ENCODE measurements around the gene C16orf96.

C16orf96 gene

GRCh38 chr16:4647644-4647980, 91.5 kb downstream of the C16orf96 start:
- Histone ChIP-seq H3K36me3 (ENCODE audit: control insufficient read depth, insufficient read depth, low read length) (no peaks in the 10 kb centered on the region; the same call in 1 of the 2 replicates), H3K4me3 (ENCODE audit: low read length) (no peak overlapping the region), H3K4me1 (ENCODE audit: control insufficient read depth, insufficient read depth, low read length) (no peaks in the 10 kb centered on the region), H3K27me3 (ENCODE audit: control insufficient read depth, insufficient read depth, low read length) (no peaks in the 10 kb centered on the region), H3K27ac (ENCODE audit: low read length) (no peak overlapping the region), H3K9me3 (ENCODE audit: control insufficient read depth, insufficient read depth, low read length) (no peaks in the 10 kb centered on the region)
- DNase-seq (ENCODE audit: low read depth, low spot score): no peak
- no CpG with 5 or more reads among the region's 8 CpGs for WGBS (ENCODE audit: insufficient coverage, insufficient read length)

DNA sequence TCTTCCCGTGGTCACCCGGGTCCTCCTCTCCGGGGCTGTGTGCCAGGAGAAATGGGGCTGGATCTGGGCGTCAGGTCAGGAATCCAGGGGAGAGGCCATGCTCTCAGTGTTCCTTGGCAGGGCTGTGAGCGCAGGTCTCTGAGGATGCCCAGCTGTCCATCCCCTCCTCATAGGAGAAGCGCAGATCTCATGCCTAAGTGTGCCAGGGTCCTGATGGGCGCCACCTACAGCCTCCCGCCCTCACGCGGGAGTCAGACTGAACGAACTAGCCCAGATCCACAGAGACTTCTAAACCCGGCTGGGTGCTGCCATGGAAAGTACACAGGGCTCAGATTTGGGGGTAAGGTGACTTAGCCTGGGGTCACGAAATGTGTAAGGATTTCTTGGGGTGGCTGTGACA, 92.8 kb downstream of the C16orf96 start:
- WGBS (ENCODE audit: insufficient coverage, insufficient read length): no CpG with 5 or more reads among the region's 13 CpGs
- no peaks in the 10 kb centered on the region for H3K27me3 ChIP-seq (ENCODE audit: control insufficient read depth, insufficient read depth, low read length)
- H3K4me1 ChIP-seq (ENCODE audit: control insufficient read depth, insufficient read depth, low read length): no peaks in the 10 kb centered on the region
- no peak overlapping the region for H3K4me3 ChIP-seq (ENCODE audit: low read length)
- no peak for DNase-seq (ENCODE audit: low read depth, low spot score)
- no peaks in the 10 kb centered on the region for H3K9me3 ChIP-seq (ENCODE audit: control insufficient read depth, insufficient read depth, low read length)
- H3K27ac ChIP-seq (ENCODE audit: low read length): no peak overlapping the region
- H3K36me3 ChIP-seq (ENCODE audit: control insufficient read depth, insufficient read depth, low read length): no peaks in the 10 kb centered on the region; the same call in 1 of the 2 replicates

- Histone ChIP-seq H3K27ac (ENCODE audit: low read length) (no peak overlapping the region), H3K36me3 (ENCODE audit: control insufficient read depth, insufficient read depth, low read length) (peaks cover 4% of the 10 kb centered on the region), H3K4me3 (ENCODE audit: low read length) (no peak overlapping the region), H3K4me1 (ENCODE audit: control insufficient read depth, insufficient read depth, low read length) (no peaks in the 10 kb centered on the region), H3K9me3 (ENCODE audit: control insufficient read depth, insufficient read depth, low read length) (no peaks in the 10 kb centered on the region), H3K27me3 (ENCODE audit: control insufficient read depth, insufficient read depth, low read length) (no peaks in the 10 kb centered on the region)
- no peak for DNase-seq (ENCODE audit: low read depth, low spot score)
- no CpG with 5 or more reads among the region's 25 CpGs for WGBS (ENCODE audit: insufficient coverage, insufficient read length)
Observed at GRCh38 chr16:4649744-4650442, 93.8 kb downstream of the C16orf96 start.

All from iPS DF 6.9 (cell line).